ENCODE results near the gene WDR45.

- TF ChIP-seq CTCF (IDR thresholded peaks at IDR 0.05) (no peak), POLR2A (IDR thresholded peaks at IDR 0.05) (no peak)
These were observed 9.9 kb upstream of the WDR45 start for GRCh38 chrX:49089553-49089952.

Data from Peyer's patch (tissue), 4 donors.